Stimulated activated naive B cell treated with anti-CD40 and anti-IgM and Interleukin-4, amounts not matched to agents 10 μg/mL and 1 μg/mL and 100 μg/mL, for 72 hours (primary cell): ENCODE measurements around the gene AKT3.

Source experiments
- ATAC-seq, 2 donors: fragments of 150-1000 bp; cut with Tn5 transposase; replicated peaks; 2 replicates each; pipeline ENCODE4 v1.10.0; 2021; ENCODE audit warnings: moderate library complexity in 1 of 2
- DNase-seq: peaks from one replicate; pipeline ENCODE4 v3.0.0; 2021
- H3K27ac Mint-ChIP-seq: one replicate; pipeline ENCODE4 v1.8.0; 2022; ENCODE audit warnings: mild to moderate bottlenecking, mixed read lengths
- H3K27me3 Mint-ChIP-seq, 2 donors: one replicate each; pipeline ENCODE4 v1.8.0; 2022; ENCODE audit warnings: mixed read lengths in 2 of 2
- H3K36me3 Mint-ChIP-seq, 2 donors: one replicate each; pipeline ENCODE4 v1.8.0; 2022; ENCODE audit warnings: mixed read lengths in 2 of 2, mild to moderate bottlenecking in 1 of 2
- H3K4me1 Mint-ChIP-seq, 2 donors: one replicate each; pipeline ENCODE4 v1.8.0; 2022; ENCODE audit warnings: mixed read lengths in 2 of 2, mild to moderate bottlenecking in 1 of 2
- H3K4me3 Mint-ChIP-seq, 2 donors: one replicate each; pipeline ENCODE4 v1.8.0; 2022; ENCODE audit warnings: mild to moderate bottlenecking in 2 of 2, mixed read lengths in 2 of 2, moderate library complexity in 1 of 2
- H3K9me3 Mint-ChIP-seq, 2 donors: one replicate each; pipeline ENCODE4 v1.8.0; 2022; ENCODE audit warnings: mixed read lengths in 2 of 2, mild to moderate bottlenecking in 1 of 2

The AKT3 gene

GRCh38 chr1:243730487-243731150 lies 119.4 kb downstream of the AKT3 start:
- no peak for ATAC-seq
- H3K36me3 Mint-ChIP-seq, result peaks cover 14 to 24% of the 10 kb centered on the region in 2 donors

GRCh38 chr1:243729956-243730355 lies 120.1 kb downstream of the AKT3 start:
- H3K36me3 Mint-ChIP-seq, result peaks cover 12 to 21% of the 10 kb centered on the region in 2 donors
- DNase-seq (no peak), ATAC-seq (no peak)
- no peak overlapping the region for H3K4me3 Mint-ChIP-seq
- peaks cover 23 to 43% of the 10 kb centered on the region in 2 donors for H3K4me1 Mint-ChIP-seq
- no peaks in the 10 kb centered on the region for H3K27me3 Mint-ChIP-seq
- H3K27ac Mint-ChIP-seq, result peak overlapping the region; percentile 47
- peaks cover 6 to 8% of the 10 kb centered on the region in 2 donors for H3K9me3 Mint-ChIP-seq

More at GRCh38 chr1:243730487-243731150, 119.4 kb downstream of the AKT3 start:
- Mint-ChIP-seq H3K27ac (no peak overlapping the region), H3K9me3 (peaks cover 6 to 8% of the 10 kb centered on the region in 2 donors), H3K27me3 (no peaks in the 10 kb centered on the region), H3K4me1 (peaks cover 19 to 37% of the 10 kb centered on the region in 2 donors), H3K4me3 (no peak overlapping the region)
- DNase-seq, result no peak

- Mint-ChIP-seq H3K27ac (peak overlapping the region; percentile 67), H3K27me3 (no peaks in the 10 kb centered on the region), H3K36me3 (peaks cover 12 to 17% of the 10 kb centered on the region in 2 donors), H3K4me1 (peaks cover 27 to 55% of the 10 kb centered on the region in 2 donors), H3K9me3 (peaks cover 6 to 8% of the 10 kb centered on the region in 2 donors), H3K4me3 (peak overlapping the region; percentile 18 to 21)
- peak; percentile 89 to 94 for ATAC-seq
- no peak for DNase-seq
Measured at GRCh38 chr1:243727503-243728203, 122.4 kb downstream of the AKT3 start.

GRCh38 chr1:243726806-243727502 lies 123.1 kb downstream of the AKT3 start:
- peaks cover 12 to 17% of the 10 kb centered on the region in 2 donors for H3K36me3 Mint-ChIP-seq
- no peaks in the 10 kb centered on the region for H3K27me3 Mint-ChIP-seq
- H3K27ac Mint-ChIP-seq, result peak overlapping the region; percentile 56
- peaks cover 23 to 51% of the 10 kb centered on the region in 2 donors for H3K4me1 Mint-ChIP-seq
- H3K9me3 Mint-ChIP-seq, result peaks cover 6 to 8% of the 10 kb centered on the region in 2 donors
- DNase-seq (no peak), ATAC-seq (peak; percentile 38)
- H3K4me3 Mint-ChIP-seq, result no peak overlapping the region

- H3K4me1 Mint-ChIP-seq, result peaks cover 22 to 48% of the 10 kb centered on the region in 2 donors
- H3K27ac Mint-ChIP-seq, result no peak overlapping the region
Measured at GRCh38 chr1:243725846-243726245, 124.2 kb downstream of the AKT3 start.

GRCh38 chr1:243725075-243725474 lies 125.0 kb downstream of the AKT3 start:
- DNase-seq (no peak), ATAC-seq (no peak)
- Mint-ChIP-seq H3K4me3 (no peak overlapping the region), H3K27me3 (no peaks in the 10 kb centered on the region), H3K36me3 (peaks cover 6 to 11% of the 10 kb centered on the region in 2 donors), H3K27ac (no peak overlapping the region), H3K9me3 (peaks cover 3 to 5% of the 10 kb centered on the region in 2 donors), H3K4me1 (peaks cover 22 to 48% of the 10 kb centered on the region in 2 donors)

More at GRCh38 chr1:243725846-243726245, 124.2 kb downstream of the AKT3 start:
- Mint-ChIP-seq H3K36me3 (peaks cover 12 to 17% of the 10 kb centered on the region in 2 donors), H3K9me3 (peaks cover 6 to 8% of the 10 kb centered on the region in 2 donors), H3K27me3 (no peaks in the 10 kb centered on the region), H3K4me3 (no peak overlapping the region)
- ATAC-seq (no peak), DNase-seq (no peak)

GRCh38 chr1:243723458-243724043 lies 126.5 kb downstream of the AKT3 start:
- H3K36me3 Mint-ChIP-seq, result peaks cover 5 to 10% of the 10 kb centered on the region in 2 donors
- peaks cover 18 to 40% of the 10 kb centered on the region in 2 donors for H3K4me1 Mint-ChIP-seq
- H3K27me3 Mint-ChIP-seq, result no peaks in the 10 kb centered on the region
- peaks cover 0 to 1% of the 10 kb centered on the region in 2 donors for H3K9me3 Mint-ChIP-seq
- ATAC-seq, result no peak
- no peak for DNase-seq
- H3K4me3 Mint-ChIP-seq, result no peak overlapping the region
- no peak overlapping the region for H3K27ac Mint-ChIP-seq

- no peak for DNase-seq
- H3K36me3 Mint-ChIP-seq, result peaks cover 5 to 10% of the 10 kb centered on the region in 2 donors
- H3K9me3 Mint-ChIP-seq, result peaks cover 0 to 1% of the 10 kb centered on the region in 2 donors
- no peak for ATAC-seq
- no peak overlapping the region for H3K27ac Mint-ChIP-seq
- H3K4me1 Mint-ChIP-seq, result peaks cover 15 to 35% of the 10 kb centered on the region in 2 donors
- no peaks in the 10 kb centered on the region for H3K27me3 Mint-ChIP-seq
- H3K4me3 Mint-ChIP-seq, result no peak overlapping the region
Measured at GRCh38 chr1:243723050-243723449, 127.0 kb downstream of the AKT3 start.

- H3K27ac Mint-ChIP-seq, result no peak overlapping the region
- H3K4me3 Mint-ChIP-seq, result no peak overlapping the region
- H3K36me3 Mint-ChIP-seq, result peaks cover 5 to 10% of the 10 kb centered on the region in 2 donors
- no peaks in the 10 kb centered on the region for H3K27me3 Mint-ChIP-seq
- no peaks in the 10 kb centered on the region for H3K9me3 Mint-ChIP-seq
- ATAC-seq, result no peak
- H3K4me1 Mint-ChIP-seq, result peaks cover 5 to 9% of the 10 kb centered on the region in 2 donors
- no peak for DNase-seq
Measured at GRCh38 chr1:243719476-243719875, 130.6 kb downstream of the AKT3 start.

GRCh38 chr1:243718893-243719292 lies 131.2 kb downstream of the AKT3 start:
- no peak for ATAC-seq
- Mint-ChIP-seq H3K27me3 (no peaks in the 10 kb centered on the region), H3K9me3 (no peaks in the 10 kb centered on the region), H3K27ac (no peak overlapping the region), H3K36me3 (peaks cover 5 to 10% of the 10 kb centered on the region in 2 donors), H3K4me3 (no peak overlapping the region), H3K4me1 (peaks cover 5 to 7% of the 10 kb centered on the region in 2 donors)
- DNase-seq, result no peak

- H3K4me3 Mint-ChIP-seq, result no peak overlapping the region
Measured at GRCh38 chr1:243718022-243718421, 132.0 kb downstream of the AKT3 start.

GRCh38 chr1:243716906-243717305 lies 133.1 kb downstream of the AKT3 start:
- no peak overlapping the region for H3K27ac Mint-ChIP-seq

More at GRCh38 chr1:243718022-243718421, 132.0 kb downstream of the AKT3 start:
- peaks cover 5 to 10% of the 10 kb centered on the region in 2 donors for H3K36me3 Mint-ChIP-seq
- DNase-seq, result no peak
- H3K4me1 Mint-ChIP-seq, result peaks cover 4 to 9% of the 10 kb centered on the region in 2 donors
- ATAC-seq, result no peak
- H3K27ac Mint-ChIP-seq, result no peak overlapping the region
- no peaks in the 10 kb centered on the region for H3K27me3 Mint-ChIP-seq
- H3K9me3 Mint-ChIP-seq, result no peaks in the 10 kb centered on the region

GRCh38 chr1:243715285-243715684 lies 134.8 kb downstream of the AKT3 start:
- no peak for DNase-seq
- Mint-ChIP-seq H3K27me3 (no peaks in the 10 kb centered on the region), H3K36me3 (peaks cover 5 to 10% of the 10 kb centered on the region in 2 donors), H3K4me1 (peaks cover 5 to 17% of the 10 kb centered on the region in 2 donors), H3K9me3 (no peaks in the 10 kb centered on the region), H3K27ac (no peak overlapping the region), H3K4me3 (no peak overlapping the region)
- ATAC-seq, result no peak

More at GRCh38 chr1:243716906-243717305, 133.1 kb downstream of the AKT3 start:
- H3K4me3 Mint-ChIP-seq, result no peak overlapping the region
- no peaks in the 10 kb centered on the region for H3K9me3 Mint-ChIP-seq
- H3K4me1 Mint-ChIP-seq, result peaks cover 6 to 11% of the 10 kb centered on the region in 2 donors
- ATAC-seq (no peak), DNase-seq (no peak)
- no peaks in the 10 kb centered on the region for H3K27me3 Mint-ChIP-seq
- H3K36me3 Mint-ChIP-seq, result peaks cover 5 to 10% of the 10 kb centered on the region in 2 donors
